Neural cell (in vitro differentiated cells): ENCODE results near the gene GJB2.

Source experiments
- POLR2AphosphoS5 ChIP-seq: IDR thresholded peaks from 2 replicates; pipeline ENCODE4 v1.6.1; 2012
- TF ChIP-seq, protein P1 (sequence below): fragments of 450-650 bp; IDR thresholded peaks from 2 replicates; pipeline ENCODE4 v1.5.1; 2014; ENCODE audit warnings: antibody characterized with exemption, mild to moderate bottlenecking, moderate library complexity; ENCODE audit not compliant: poor library complexity, severe bottlenecking

GRCh38 chr13:20227730-20228129 lies 35.0 kb upstream of the GJB2 start:
- TF ChIP-seq, protein P1, sequence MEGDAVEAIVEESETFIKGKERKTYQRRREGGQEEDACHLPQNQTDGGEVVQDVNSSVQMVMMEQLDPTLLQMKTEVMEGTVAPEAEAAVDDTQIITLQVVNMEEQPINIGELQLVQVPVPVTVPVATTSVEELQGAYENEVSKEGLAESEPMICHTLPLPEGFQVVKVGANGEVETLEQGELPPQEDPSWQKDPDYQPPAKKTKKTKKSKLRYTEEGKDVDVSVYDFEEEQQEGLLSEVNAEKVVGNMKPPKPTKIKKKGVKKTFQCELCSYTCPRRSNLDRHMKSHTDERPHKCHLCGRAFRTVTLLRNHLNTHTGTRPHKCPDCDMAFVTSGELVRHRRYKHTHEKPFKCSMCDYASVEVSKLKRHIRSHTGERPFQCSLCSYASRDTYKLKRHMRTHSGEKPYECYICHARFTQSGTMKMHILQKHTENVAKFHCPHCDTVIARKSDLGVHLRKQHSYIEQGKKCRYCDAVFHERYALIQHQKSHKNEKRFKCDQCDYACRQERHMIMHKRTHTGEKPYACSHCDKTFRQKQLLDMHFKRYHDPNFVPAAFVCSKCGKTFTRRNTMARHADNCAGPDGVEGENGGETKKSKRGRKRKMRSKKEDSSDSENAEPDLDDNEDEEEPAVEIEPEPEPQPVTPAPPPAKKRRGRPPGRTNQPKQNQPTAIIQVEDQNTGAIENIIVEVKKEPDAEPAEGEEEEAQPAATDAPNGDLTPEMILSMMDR: no peak
- TF ChIP-seq POLR2AphosphoS5: no peak
